Subcutaneous abdominal adipose tissue (tissue), 5 donors: ENCODE results near the gene NLRC3.

Experiments
- H3K27ac ChIP-seq: one replicate; pipeline ENCODE4 v1.7.0; 2013; ENCODE audit warnings: low read depth, mild to moderate bottlenecking, inconsistent platforms, low read length, moderate library complexity
- H3K27me3 ChIP-seq, 5 donors: one replicate each; pipeline ENCODE4 v1.7.0; 2013; ENCODE audit warnings: low read length in 5 of 5, inconsistent platforms in 1 of 5; ENCODE audit not compliant: control insufficient read depth in 5 of 5, insufficient read depth in 4 of 5
- H3K36me3 ChIP-seq, 5 donors: one replicate each; pipeline ENCODE4 v1.7.0; 2013; ENCODE audit warnings: low read length in 5 of 5; ENCODE audit not compliant: control insufficient read depth in 5 of 5, insufficient read depth in 5 of 5
- H3K4me1 ChIP-seq, 5 donors: one replicate each; pipeline ENCODE4 v1.7.0; 2013; ENCODE audit warnings: low read length in 5 of 5, mild to moderate bottlenecking in 3 of 5, moderate library complexity in 1 of 5; ENCODE audit not compliant: control insufficient read depth in 5 of 5, insufficient read depth in 5 of 5
- H3K4me3 ChIP-seq, 5 donors: one replicate each; pipeline ENCODE4 v1.7.0; 2013; ENCODE audit warnings: low read length in 5 of 5, low read depth in 1 of 5
- H3K9ac ChIP-seq, 5 donors: one replicate each; pipeline ENCODE4 v1.7.0; 2013; ENCODE audit warnings: low read length in 5 of 5, mild to moderate bottlenecking in 4 of 5, moderate library complexity in 3 of 5
- H3K9me3 ChIP-seq, 5 donors: one replicate each; pipeline ENCODE4 v1.7.0; 2013; ENCODE audit warnings: low read length in 5 of 5; ENCODE audit not compliant: control insufficient read depth in 5 of 5
- donor health status: healthy.
- donor health status: healthy.
- donor health status: healthy.
- donor health status: healthy.
- donor health status: healthy.

NLRC3 gene

GRCh38 chr16:3580686-3581085, 3.5 kb upstream of the NLRC3 start:
- Histone ChIP-seq H3K27me3 (peaks cover 9 to 20% (median 14%) of the 10 kb centered on the region in 5 donors), H3K9ac (no peak overlapping the region), H3K4me3 (no peak overlapping the region), H3K9me3 (no peaks in the 10 kb centered on the region), H3K4me1 (peaks cover 0 to 10% (median 2%) of the 10 kb centered on the region in 5 donors), H3K36me3 (peaks cover 0 to 28% (median 19%) of the 10 kb centered on the region in 5 donors), H3K27ac (no peak overlapping the region)

GRCh38 chr16:3580251-3580651, 3.0 kb upstream of the NLRC3 start:
- Histone ChIP-seq H3K36me3 (peaks cover 0 to 28% (median 19%) of the 10 kb centered on the region in 5 donors), H3K4me1 (peaks cover 0 to 10% (median 2%) of the 10 kb centered on the region in 5 donors), H3K9me3 (no peaks in the 10 kb centered on the region), H3K27me3 (peaks cover 10 to 23% (median 15%) of the 10 kb centered on the region in 5 donors), H3K4me3 (no peak overlapping the region), H3K27ac (no peak overlapping the region), H3K9ac (no peak overlapping the region)

GRCh38 chr16:3579776-3580175, 2.6 kb upstream of the NLRC3 start:
- Histone ChIP-seq H3K4me1 (peaks cover 0 to 10% (median 2%) of the 10 kb centered on the region in 5 donors), H3K4me3 (no peak overlapping the region), H3K9ac (no peak overlapping the region), H3K9me3 (no peaks in the 10 kb centered on the region), H3K27ac (no peak overlapping the region), H3K27me3 (peaks cover 10 to 25% (median 15%) of the 10 kb centered on the region in 5 donors), H3K36me3 (peaks cover 0 to 26% (median 19%) of the 10 kb centered on the region in 5 donors)

GRCh38 chr16:3578610-3579551, 1.7 kb upstream of the NLRC3 start:
- no peak overlapping the region for H3K9ac ChIP-seq
- peaks cover 10 to 25% (median 15%) of the 10 kb centered on the region in 5 donors for H3K27me3 ChIP-seq
- H3K4me3 ChIP-seq = no peak overlapping the region
- peaks cover 0 to 19% (median 14%) of the 10 kb centered on the region in 5 donors for H3K36me3 ChIP-seq
- no peak overlapping the region for H3K27ac ChIP-seq
- H3K9me3 ChIP-seq = no peaks in the 10 kb centered on the region
- H3K4me1 ChIP-seq = peaks cover 0 to 10% (median 2%) of the 10 kb centered on the region in 5 donors

GRCh38 chr16:3578121-3578520, 918 bp upstream of the NLRC3 start:
- H3K9ac ChIP-seq = no peak overlapping the region

GRCh38 chr16:3576211-3576610, 992 bp downstream of the NLRC3 start:
- Histone ChIP-seq H3K27me3 (peaks cover 10 to 25% (median 15%) of the 10 kb centered on the region in 5 donors), H3K4me1 (peaks cover 0 to 10% (median 2%) of the 10 kb centered on the region in 5 donors), H3K9me3 (no peaks in the 10 kb centered on the region), H3K36me3 (peaks cover 0 to 2% (median 0%) of the 10 kb centered on the region in 5 donors), H3K27ac (no peak overlapping the region), H3K4me3 (peak overlapping the region in 1 of 5 donors; percentile 9), H3K9ac (no peak overlapping the region)

More at GRCh38 chr16:3578121-3578520, 918 bp upstream of the NLRC3 start:
- Histone ChIP-seq H3K36me3 (peaks cover 0 to 12% (median 9%) of the 10 kb centered on the region in 5 donors), H3K27ac (no peak overlapping the region), H3K4me3 (no peak overlapping the region), H3K27me3 (peaks cover 10 to 25% (median 15%) of the 10 kb centered on the region in 5 donors), H3K4me1 (peaks cover 0 to 10% (median 2%) of the 10 kb centered on the region in 5 donors), H3K9me3 (no peaks in the 10 kb centered on the region)

- no peaks in the 10 kb centered on the region for H3K36me3 ChIP-seq
- H3K4me1 ChIP-seq = peaks cover 0 to 10% (median 2%) of the 10 kb centered on the region in 5 donors
- no peak overlapping the region for H3K4me3 ChIP-seq
- H3K27me3 ChIP-seq = peaks cover 10 to 25% (median 15%) of the 10 kb centered on the region in 5 donors
- no peak overlapping the region for H3K27ac ChIP-seq
- H3K9me3 ChIP-seq = peaks cover under 1 to 6% (median 4%) of the 10 kb centered on the region in 5 donors
- no peak overlapping the region for H3K9ac ChIP-seq
Measured at GRCh38 chr16:3575491-3575890, 1.7 kb downstream of the NLRC3 start.

GRCh38 chr16:3574195-3574594, 3.0 kb downstream of the NLRC3 start:
- Histone ChIP-seq H3K9me3 (peaks cover 4 to 9% (median 6%) of the 10 kb centered on the region in 5 donors), H3K9ac (no peak overlapping the region), H3K27ac (no peak overlapping the region), H3K36me3 (no peaks in the 10 kb centered on the region), H3K4me1 (peaks cover 0 to 10% (median 2%) of the 10 kb centered on the region in 5 donors), H3K27me3 (peaks cover 10 to 22% (median 15%) of the 10 kb centered on the region in 5 donors), H3K4me3 (no peak overlapping the region)

- Histone ChIP-seq H3K9ac (no peak overlapping the region), H3K4me1 (peaks cover 0 to 6% (median 2%) of the 10 kb centered on the region in 5 donors), H3K27me3 (peaks cover 8 to 18% (median 11%) of the 10 kb centered on the region in 5 donors), H3K4me3 (no peak overlapping the region), H3K27ac (no peak overlapping the region), H3K9me3 (peaks cover 4 to 9% (median 6%) of the 10 kb centered on the region in 5 donors), H3K36me3 (no peaks in the 10 kb centered on the region)
Measured at GRCh38 chr16:3573146-3573815, 3.9 kb downstream of the NLRC3 start.
